Pulmonary artery endothelial cell (primary cell): ENCODE data around the gene RASL10A. TPM values are rescaled to one million over a fixed set of nuclear protein-coding genes. Genes with fewer than 3 reads are reported as not detected.
A peak's percentile ranks its signal among the peaks of the same experiment; 100 is the strongest.

Experiments
- DNase-seq: peaks from one replicate; pipeline ENCODE4 v3.0.0-alpha.2; 2011; ENCODE audit warnings: low read depth, low spot score
- total RNA-seq: library from RNA; depleted of rRNA; stranded (reverse); fragments of >200 nt; gene quantifications from 2 replicates; pipeline ENCODE4 v1.2.3, GENCODE V29; 2014

Gene RASL10A
- total RNA-seq, 1 donor from 2014 or later: 0.73 TPM

DNA sequence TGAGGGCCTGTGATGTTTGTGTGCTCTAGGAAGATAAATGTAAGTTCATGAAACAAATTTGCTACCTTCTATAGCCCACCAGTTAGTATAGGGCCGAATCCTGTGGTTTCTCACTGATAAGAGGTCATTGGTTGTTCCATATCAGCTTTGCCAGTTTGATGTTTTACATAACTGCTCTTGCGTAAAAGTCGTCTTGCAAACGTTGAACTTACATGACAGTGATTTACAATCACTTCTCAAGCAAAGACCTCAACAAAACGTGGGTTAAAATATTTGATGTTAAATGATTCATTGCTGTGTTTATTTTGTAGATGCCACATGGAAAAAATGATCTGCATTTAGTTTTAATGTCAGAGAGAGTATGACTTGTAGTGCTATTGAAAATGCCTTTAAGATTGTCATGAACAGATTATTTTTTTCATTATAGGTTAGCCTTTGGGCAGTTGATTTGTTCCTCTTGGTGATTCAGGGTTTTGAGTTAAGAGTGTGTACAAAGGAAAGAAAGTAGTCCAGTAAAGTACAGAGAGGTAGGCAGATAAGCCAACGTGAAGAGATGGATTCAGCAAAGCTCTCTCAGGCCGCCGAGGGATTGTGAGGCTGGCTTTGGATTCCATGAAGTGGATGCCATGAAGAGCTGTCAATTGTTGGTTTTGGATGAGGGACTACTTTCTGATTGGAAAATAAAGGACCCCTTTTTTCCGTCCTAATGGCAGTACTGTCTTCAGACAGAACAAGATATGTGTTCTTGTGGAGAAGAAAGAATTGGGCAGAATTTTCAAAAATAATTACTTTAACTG, 44.8 kb downstream of the RASL10A start:
- DNase-seq: no peak

DNA sequence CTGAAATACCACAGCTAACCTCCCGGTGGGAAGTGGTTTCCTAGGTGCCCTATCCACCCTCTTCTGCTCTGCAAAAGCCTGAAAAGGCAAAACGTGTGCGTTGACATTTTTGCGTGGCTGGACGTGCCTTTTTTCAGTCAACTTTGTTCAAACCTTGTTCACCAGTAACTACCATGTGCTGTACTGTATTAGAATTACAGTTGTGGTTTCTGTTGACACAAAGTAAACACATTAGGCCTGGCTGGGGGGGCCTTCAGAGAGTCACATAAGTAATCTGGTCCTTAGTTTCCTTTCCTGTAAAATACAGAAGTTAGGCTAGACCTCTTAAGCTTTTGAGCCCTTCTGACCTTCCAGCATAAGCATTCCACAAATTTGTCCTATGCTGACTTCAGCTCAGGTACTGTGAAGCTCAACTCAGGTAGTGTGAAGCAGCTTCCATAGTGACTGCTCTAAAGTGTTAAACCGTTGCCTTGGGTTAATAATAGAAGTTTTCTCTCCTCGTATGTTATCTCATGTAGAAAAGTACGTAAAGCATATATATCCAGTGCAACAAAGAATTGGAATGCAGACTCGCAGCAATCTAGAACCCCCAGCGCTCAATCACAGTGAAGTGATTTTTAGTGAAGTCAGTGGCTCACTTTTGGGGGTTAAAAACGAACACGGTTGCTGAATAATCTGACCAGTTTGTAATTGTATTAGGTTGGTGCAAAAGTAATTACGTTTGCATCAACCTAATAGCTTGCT, 45.6 kb downstream of the RASL10A start:
- DNase-seq: no peak

DNA sequence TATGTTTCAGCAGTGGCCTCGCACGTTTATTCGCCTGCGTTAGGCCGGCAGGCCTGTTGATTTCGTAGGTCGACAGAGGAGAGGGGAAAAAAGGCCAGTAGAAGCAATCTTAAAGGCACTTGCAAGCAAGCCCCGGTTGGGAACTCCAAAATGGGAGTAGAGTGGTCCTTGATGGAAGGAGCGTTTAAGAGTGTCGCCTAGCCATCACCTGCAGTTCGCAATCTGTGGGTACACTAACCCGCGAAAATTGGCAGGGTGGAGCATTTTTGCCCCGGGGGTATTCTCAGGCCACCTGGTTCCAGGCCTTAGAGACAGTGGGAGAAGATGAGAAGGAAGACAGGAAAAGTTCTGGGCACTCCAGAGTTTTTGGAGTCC, 46.3 kb downstream of the RASL10A start:
- DNase-seq: no peak

DNA sequence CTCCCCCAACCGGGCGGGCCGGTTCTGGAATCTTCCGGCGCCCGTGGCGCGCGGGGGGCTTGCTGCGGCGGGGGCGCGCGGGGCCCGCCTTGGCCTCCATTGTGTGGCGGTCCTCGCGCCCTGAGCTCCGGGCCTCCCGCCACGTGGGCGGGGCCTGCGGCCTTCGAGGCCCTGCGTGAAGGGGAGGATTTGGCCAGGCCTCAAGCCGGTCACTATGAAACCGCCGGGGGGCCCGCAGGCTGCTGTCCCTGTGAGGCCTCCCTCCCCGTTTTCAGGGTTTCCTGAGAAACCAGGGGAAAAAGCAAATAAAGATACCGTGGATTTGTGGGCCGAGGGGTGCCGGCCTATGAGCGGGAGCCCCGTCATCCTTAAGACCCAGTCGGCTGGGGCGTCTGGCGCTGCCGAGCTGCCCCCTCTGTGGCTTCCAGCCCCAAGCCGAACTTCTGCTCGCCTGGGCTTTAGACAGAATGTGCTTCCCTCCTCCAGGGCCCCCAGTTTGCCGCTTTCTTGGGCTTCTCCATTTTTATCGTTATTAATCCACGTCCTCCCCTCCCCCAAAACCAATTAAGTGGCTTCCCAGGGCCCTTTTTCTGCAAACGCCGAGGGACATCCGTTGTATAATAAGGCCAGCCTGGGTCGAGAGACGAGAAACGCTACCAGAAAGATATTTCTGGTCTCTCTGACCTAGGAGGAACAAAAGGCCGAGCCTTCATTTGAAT, 46.8 kb downstream of the RASL10A start:
- no peak for DNase-seq

DNA sequence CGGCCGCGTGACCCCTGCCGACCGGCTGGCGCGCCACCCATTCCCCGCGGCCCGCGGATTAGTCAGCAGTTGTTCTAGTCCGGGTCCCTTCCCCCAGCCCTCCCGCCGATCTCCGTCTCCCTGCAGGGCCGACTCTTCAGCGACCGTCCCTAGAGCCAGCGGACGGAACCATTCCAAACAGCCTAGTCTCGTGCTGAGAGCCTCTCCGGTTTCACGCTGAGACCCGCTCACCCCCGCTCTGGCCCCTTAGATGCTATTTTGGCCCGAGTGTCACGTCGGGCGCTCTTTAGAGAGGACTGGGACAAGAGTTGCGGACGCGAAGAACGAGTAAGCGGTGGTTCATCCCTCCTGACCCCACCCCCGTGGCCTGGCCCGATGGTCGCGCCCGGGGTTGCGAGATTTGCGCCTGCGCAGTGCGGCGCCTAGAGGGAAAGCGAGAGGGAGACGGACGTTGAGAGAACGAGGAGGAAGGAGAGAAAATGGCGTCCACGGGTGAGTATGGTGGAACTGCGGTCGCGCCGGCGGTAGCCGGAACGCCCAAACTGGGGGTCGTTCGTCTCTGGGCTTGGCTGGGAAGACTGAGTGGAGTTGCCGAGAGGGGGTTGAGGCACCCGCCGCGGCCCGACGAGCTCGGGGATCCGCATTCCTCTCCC, 47.5 kb downstream of the RASL10A start, which contains the start of the genes EWSR1 and RHBDD3:
EWSR1 (plus strand) TSS at position 411 of the 653 bp plus-strand sequence; CDS start at position 480, 69 bp downstream.
RHBDD3 (minus strand) TSS at position 124 of the 653 bp plus-strand sequence. CDS start 2,355 bp downstream, outside the sequence.
- DNase-seq: peak; percentile 94

DNA sequence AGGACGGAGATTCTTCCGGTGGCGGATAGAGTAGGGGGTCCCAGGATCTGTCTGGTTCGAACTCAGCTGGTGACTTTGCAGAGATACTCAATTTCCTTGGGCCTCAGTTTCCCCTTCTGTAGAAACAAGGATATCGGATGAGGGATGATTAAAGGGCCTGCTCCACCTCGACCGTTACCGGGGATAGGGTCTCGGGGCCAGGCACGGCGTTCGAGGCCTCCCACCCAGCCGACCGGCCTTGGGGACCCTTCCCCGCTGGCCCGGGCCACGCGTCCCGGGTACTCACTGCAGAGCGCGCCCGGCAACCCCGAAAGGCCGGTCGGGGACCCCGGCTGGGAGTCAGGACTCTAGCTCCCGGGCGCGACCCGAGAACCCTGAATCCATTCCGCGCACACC, 48.0 kb downstream of the RASL10A start:
- no peak for DNase-seq

DNA sequence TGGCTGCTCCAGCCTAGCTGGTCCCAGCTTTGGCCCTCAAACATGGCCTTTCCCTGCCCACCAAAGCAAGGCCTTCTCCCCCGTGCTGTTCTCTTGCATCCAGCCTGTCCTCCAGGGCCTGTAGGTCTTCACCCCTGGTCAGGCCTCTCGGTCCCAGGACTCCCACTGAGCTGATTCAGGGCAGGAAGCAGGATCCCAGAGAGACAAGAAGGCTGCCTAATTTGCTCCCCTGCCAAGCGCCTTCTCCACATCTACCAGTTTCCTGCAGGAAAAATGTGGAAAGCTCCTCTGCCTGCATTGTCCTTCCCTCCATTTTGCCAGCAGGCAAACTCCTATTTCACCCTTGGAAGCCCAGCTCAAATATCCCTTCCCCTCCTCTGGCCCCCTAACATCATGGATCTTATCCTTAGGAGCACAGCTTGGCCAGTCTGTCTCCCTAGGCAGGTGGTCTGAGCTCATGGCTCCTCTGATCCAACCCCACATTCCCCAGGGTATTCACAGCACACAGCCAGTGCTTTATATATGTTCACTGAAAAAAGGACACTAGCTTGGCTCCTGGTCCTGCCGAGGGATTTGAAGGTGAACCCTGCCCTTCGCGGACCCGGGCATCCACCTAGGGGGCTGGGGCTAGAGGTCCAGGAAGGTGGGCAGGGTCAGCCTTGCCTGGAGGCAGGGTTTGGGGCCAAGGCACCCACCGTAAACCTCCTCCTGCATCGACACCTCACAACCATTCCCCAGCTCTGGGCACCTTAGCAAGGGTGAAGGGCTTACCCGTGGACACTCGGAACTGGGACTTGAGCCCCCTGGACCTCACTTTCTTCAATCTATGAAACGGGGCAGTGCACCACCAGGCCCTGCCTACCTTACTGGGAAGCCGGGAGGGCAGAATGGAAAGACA, 48.7 kb downstream of the RASL10A start:
- no peak for DNase-seq

DNA sequence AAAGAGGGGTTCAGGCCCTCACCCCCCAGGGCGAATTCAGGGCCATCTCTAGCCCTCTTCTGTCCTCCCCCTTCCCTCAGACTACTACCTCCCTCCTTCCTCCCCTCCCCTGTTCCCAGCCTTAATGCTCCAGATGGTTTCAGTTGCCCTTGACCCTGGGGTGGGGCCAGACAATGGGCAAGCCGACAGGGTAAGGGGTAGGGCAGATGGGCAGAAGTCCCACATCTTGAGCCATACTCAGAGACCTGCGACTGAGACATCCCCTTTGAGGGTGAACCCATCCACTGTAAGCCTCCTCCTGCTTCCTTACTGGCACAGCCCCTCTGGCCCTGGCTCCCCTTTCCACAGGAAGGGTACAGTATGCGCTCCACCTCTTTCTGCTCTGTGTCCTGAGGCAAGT, 49.6 kb downstream of the RASL10A start:
- no peak for DNase-seq

DNA sequence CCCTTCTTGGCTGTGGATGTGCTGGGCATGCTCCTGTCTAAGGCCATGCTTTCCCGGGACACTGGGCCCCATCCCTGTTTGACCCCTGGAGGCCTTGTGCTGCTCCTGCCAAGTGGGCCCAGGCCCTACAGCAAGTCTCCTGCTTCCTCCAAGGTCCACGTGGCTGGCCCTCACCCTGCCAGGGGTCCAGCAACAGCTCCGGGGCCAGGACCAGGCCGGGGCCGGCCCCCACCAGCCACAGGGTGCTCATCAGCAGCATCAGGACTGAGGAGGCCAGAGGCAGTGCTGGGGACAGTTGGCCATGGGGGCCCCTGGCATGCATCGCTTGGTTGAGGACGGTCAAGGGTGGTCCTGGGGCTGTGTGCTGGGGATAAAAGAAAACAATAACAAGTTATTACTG, 50.2 kb downstream of the RASL10A start:
- DNase-seq: no peak

DNA sequence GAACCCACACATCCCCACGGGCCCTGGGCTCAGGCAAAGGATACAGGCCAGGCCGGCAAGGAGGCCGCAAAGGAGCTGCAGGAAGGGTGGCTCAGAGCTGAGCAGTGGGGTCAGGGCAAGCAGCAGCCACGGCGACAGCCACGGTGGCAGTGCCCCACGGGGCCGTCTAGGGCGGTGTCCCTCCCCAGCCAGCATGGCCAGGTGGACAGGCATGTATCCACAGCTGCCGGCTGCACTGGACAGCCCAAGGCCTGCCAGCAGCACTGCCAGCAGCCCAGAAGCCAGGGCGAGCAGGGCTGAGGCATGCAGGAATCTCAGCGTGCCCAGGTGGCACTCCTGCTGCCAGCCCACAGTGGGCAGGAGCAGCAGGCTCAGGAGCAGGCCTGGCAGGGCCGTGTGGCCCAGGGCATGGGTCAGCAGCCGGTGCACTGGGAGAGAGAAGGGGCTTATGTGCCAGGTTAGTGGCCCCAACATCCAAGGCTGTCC, 51.7 kb downstream of the RASL10A start:
- no peak for DNase-seq

Other genes starting within 250 kb of the RASL10A start
- gene KREMEN1, start 242.7 kb downstream of the RASL10A start, total RNA-seq: 0.53 and 0.60 TPM in 2 replicates
- gene EMID1, start 109.8 kb downstream of the RASL10A start, total RNA-seq: not detected in 2 replicates
- gene RHBDD3, start 47.7 kb downstream of the RASL10A start, total RNA-seq: 18.9 and 21.6 TPM in 2 replicates
- 220 TPM in 2 replicates for gene EWSR1, start 47.4 kb downstream of the RASL10A start, total RNA-seq
- gene GAS2L1, start 9.0 kb downstream of the RASL10A start, total RNA-seq: 16.5 and 22.4 TPM in 2 replicates
- 130 and 132 TPM in 2 replicates for gene AP1B1, start 72.9 kb upstream of the RASL10A start, total RNA-seq
- not detected in 2 replicates for gene RFPL1, start 122.9 kb upstream of the RASL10A start, total RNA-seq
- gene NEFH, start 164.5 kb upstream of the RASL10A start, total RNA-seq: 1.1 and 3.8 TPM in 2 replicates
- gene THOC5, start 238.1 kb upstream of the RASL10A start, total RNA-seq: 55.1 and 67.0 TPM in 2 replicates